Activated naive CD8-positive, alpha-beta T cell treated with anti-CD3 and anti-CD28 coated beads, Interleukin-2, amount 50 U/mL, for 16 hours (primary cell): Measurements from ENCODE around the gene ADARB1.

Source experiments
- DNase-seq: peaks from one replicate; pipeline ENCODE4 v3.0.0-alpha.2; 2020; ENCODE audit warnings: low read depth, low spot score

Gene ADARB1

GRCh38 chr21:45037986-45038385, 36.4 kb upstream of the ADARB1 start:
- no peak for DNase-seq

GRCh38 chr21:45039317-45040156, 34.8 kb upstream of the ADARB1 start:
- DNase-seq, result no peak

DNA sequence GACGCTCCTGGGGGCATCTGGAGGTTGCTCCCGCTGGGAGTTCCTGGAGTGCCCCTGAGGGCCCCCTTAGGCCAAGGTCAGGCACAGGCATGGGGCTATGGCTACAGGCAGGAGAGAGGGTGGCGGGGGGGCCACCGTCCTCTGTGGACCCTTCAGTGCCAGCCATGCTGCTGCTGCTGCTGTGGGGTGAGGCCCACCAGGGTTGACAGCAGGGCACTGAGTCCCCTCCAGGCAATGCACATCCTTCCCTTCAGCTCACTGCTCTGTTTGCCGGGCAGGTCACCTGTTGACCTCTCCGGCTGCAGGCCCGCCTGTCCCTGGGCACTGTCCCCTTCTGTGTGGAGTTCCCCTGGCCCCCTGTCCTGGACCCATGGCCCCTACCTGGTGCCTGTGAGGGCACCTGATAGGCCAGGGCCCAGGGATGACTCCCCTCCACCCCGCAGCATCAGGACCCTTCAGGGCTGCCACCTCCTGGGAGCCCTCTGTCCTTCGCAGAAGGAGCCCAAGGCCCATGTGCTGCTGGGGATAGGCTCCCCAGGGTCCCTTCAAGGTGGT, 34.1 kb upstream of the ADARB1 start:
- DNase-seq, result no peak

- DNase-seq, result no peak
These were observed 33.6 kb upstream of the ADARB1 start for GRCh38 chr21:45040739-45041138.

DNA sequence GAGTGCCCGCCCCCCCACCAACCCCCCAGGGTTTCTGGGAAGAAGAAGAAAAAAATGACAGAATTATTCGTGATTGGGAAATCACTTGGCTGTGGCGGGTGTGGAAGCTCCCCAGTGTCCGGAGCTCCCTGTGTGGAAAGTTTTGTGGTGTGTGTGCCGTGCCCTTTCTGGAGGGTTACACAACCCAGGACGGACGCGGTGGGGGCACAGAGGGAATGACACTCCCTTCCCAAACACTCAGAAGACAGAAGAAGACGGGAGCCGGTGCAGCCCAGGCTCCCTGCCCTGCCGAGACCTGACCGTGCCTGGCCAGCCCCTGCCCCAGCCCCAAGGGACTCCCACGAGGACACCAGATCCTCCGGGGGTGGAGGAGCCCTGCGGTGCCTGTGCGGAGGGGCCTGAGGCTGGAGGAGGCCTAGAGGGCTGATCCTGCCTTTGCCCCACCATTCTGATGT, 33.0 kb upstream of the ADARB1 start:
- DNase-seq, result no peak

DNA sequence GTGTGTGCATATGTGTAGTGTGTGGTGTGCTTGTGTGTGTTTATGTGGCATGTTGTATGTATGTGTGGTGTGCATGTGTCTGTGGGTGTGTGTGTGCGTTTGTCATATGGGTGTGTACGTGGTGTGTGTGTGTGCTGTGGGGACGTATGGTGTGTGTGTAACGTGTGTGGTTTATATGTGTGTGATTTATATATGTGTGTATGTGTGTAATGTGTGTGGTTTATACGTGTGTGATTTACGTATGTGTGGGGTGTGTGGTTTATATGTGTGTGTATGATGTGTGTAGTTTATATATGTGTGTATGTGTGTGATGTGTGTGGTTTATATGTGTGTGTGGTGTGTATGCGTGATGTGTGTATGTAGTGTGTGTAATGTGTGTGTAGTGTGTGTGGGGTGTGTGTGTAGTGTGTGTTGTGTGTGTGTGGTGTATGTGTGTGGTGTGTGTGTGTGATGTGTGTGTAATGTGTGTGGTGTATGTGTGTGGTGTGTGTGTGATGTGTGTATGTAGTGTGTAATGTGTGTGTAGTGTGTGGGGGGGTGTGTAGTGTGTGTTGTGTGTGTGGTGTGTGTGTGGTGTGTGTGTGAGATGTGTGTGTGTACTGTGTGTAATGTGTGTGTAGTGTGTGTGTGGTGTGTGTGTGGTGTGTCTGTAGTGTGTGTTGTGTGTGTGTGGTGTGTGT, 32.3 kb upstream of the ADARB1 start:
- no peak for DNase-seq

- DNase-seq, result no peak
These were observed 31.7 kb upstream of the ADARB1 start for GRCh38 chr21:45042664-45043161.

GRCh38 chr21:45043541-45044020, 30.8 kb upstream of the ADARB1 start:
- no peak for DNase-seq

- DNase-seq, result no peak
These were observed 28.9 kb upstream of the ADARB1 start for GRCh38 chr21:45045481-45045880.

DNA sequence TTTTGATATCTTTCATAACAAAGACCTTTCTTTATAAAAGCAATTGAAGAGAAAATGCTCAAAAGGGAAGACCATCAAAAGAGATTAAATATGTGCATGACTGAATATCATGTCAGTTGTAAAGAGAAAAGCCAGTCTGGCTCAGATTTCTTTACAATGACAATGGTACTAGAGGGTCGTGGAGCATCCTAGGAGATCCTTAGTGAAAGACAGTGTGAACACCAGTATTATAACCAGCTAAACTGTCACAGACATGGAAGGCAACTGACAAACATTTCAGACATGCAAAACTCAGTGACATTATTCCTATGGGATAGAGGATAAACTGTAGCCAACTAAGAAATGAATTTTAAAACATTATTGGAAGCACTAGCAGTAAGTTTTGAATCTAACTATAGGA, 27.1 kb upstream of the ADARB1 start:
- DNase-seq, result no peak

- no peak for DNase-seq
These were observed 26.2 kb upstream of the ADARB1 start for GRCh38 chr21:45048026-45048698.

GRCh38 chr21:45048968-45049367, 25.4 kb upstream of the ADARB1 start:
- no peak for DNase-seq

GRCh38 chr21:45049714-45050344, 24.6 kb upstream of the ADARB1 start:
- DNase-seq, result no peak

GRCh38 chr21:45050345-45050796, 24.0 kb upstream of the ADARB1 start:
- DNase-seq, result no peak

GRCh38 chr21:45050797-45051489, 23.4 kb upstream of the ADARB1 start:
- no peak for DNase-seq

DNA sequence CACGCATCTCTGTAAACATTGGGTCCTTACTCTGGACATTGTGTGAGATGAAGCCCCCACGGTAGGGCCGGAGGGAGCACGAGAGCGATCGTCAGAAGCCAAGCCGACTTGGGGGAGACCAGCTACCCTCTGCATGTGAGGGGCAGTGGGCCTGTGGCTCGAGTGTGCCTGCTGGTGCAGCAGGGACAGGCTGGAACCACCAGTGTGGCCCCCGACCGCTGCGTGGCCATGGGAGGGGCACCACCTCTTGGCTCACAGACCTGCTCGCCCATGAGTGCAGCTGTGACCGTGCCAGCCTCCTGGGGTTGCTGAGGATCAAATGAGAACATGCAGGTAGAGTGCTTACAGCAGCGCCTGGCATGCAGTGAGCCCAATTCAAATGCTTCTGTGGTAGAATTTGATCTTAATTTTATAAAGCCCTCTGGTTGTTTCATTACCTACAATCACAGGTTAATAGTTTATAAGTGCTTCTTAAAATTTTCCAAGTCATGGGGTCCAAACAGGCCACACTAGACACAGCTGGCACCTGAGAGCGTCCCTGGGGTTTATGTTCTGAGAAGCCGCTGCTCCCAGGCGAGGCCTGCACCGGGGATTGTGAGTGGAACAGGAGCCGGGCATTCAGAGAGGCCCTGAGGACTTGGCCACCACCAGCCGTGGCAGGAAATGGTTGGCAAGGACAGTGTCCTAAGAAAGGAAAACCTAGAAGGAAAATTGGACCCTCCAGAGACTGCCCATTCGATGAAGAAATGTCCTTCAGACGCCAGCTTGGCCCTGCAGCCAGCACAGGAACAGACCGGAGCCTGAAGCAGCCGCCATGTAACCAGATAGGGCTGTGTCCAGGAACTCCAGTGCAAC, 22.6 kb upstream of the ADARB1 start:
- DNase-seq, result no peak

DNA sequence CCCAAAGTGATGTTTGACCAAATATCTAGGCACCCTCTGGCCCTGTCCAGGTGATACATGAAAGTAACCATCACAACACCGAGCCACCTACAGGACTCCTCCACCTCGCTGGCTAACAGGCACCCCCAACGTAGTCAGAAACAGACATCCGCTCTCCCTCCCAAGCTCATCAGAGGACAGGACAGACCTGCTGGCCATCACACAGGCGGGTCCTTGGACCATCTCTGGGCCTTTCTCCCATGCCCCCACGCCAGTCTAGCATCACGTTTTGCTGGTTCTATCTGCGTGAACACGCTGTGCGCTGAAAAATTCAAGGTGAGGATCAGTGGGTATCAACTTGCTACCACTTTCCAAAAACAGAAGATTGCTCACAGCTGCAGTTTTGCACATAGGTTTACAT, 21.4 kb upstream of the ADARB1 start:
- DNase-seq, result no peak

- DNase-seq, result no peak
These were observed 20.7 kb upstream of the ADARB1 start for GRCh38 chr21:45053561-45054226.
